GM23338 (cell line): Measurements from ENCODE around the gene MKX. TPM values are rescaled to one million over a fixed set of nuclear protein-coding genes. Genes with fewer than 3 reads are reported as not detected.

Source experiments
- ATAC-seq: fragments of 200-7000 bp; cut with Tn5 transposase; 3 replicates; pipeline ENCODE4 v1.9.1; 2020
- DNase-seq: peaks from one replicate; pipeline ENCODE4 v3.0.0-alpha.2; 2015; ENCODE audit warnings: low spot score
- H2AFZ ChIP-seq: fragments of 200-600 bp; sonication (generic); 2 replicates; pipeline ENCODE4 v1.8.0; 2016; ENCODE audit warnings: antibody characterized with exemption, mild to moderate bottlenecking, moderate library complexity
- H3F3A ChIP-seq: fragments of 200-600 bp; sonication (generic); replicated peaks from 2 replicates; pipeline ENCODE4 v1.8.0; 2017; ENCODE audit warnings: antibody characterized with exemption, mixed run types, low read depth
- H3K27ac ChIP-seq: fragments of 200-600 bp; sonication (generic); 2 replicates; pipeline ENCODE4 v1.6.1; 2016; ENCODE audit warnings: low read depth
- H3K27me3 ChIP-seq: fragments of 200-600 bp; sonication (generic); 2 replicates; pipeline ENCODE4 v1.8.0; 2016; ENCODE audit warnings: mild to moderate bottlenecking, mixed run types, moderate library complexity; ENCODE audit not compliant: insufficient read depth
- H3K36me3 ChIP-seq: fragments of 200-600 bp; sonication (generic); 2 replicates; pipeline ENCODE4 v1.8.0; 2016; ENCODE audit warnings: mild to moderate bottlenecking; ENCODE audit not compliant: insufficient read depth
- H3K4me1 ChIP-seq: fragments of 200-600 bp; sonication (generic); 2 replicates; pipeline ENCODE4 v1.8.0; 2016; ENCODE audit warnings: mild to moderate bottlenecking, moderate library complexity; ENCODE audit not compliant: insufficient read depth
- H3K4me2 ChIP-seq: fragments of 200-600 bp; sonication (generic); 2 replicates; pipeline ENCODE4 v1.7.1; 2017; ENCODE audit warnings: mixed run types
- H3K4me3 ChIP-seq: fragments of 200-600 bp; sonication (generic); 2 replicates; pipeline ENCODE4 v1.6.1; 2016; ENCODE audit warnings: mixed run types
- H3K79me2 ChIP-seq: fragments of 200-600 bp; sonication (generic); replicated peaks from 2 replicates; pipeline ENCODE4 v1.8.0; 2017; ENCODE audit warnings: mild to moderate bottlenecking; ENCODE audit not compliant: insufficient read depth
- H3K9me2 ChIP-seq: fragments of 200-600 bp; sonication (generic); 2 replicates; pipeline ENCODE4 v1.8.0; 2017; ENCODE audit not compliant: insufficient read depth
- H4K20me1 ChIP-seq: fragments of 200-600 bp; sonication (generic); replicated peaks from 2 replicates; pipeline ENCODE4 v1.8.0; 2017; ENCODE audit warnings: mild to moderate bottlenecking; ENCODE audit not compliant: insufficient read depth
- H3K27ac Mint-ChIP-seq: 2 replicates; pipeline ENCODE4 v1.8.0; 2020; ENCODE audit warnings: inconsistent platforms, mild to moderate bottlenecking, moderate library complexity, mixed read lengths
- H3K27me3 Mint-ChIP-seq: 3 replicates; pipeline ENCODE4 v1.8.0; 2022; ENCODE audit warnings: low read depth, mild to moderate bottlenecking, moderate library complexity, mixed read lengths, inconsistent platforms; ENCODE audit not compliant: insufficient read depth, poor library complexity
- H3K36me3 Mint-ChIP-seq: 3 replicates; pipeline ENCODE4 v1.8.0; 2021; ENCODE audit warnings: low read depth, mild to moderate bottlenecking, inconsistent platforms, moderate library complexity, mixed read lengths
- H3K4me1 Mint-ChIP-seq: 3 replicates; pipeline ENCODE4 v1.8.0; 2020; ENCODE audit warnings: mild to moderate bottlenecking, inconsistent platforms, mixed read lengths
- H3K4me3 Mint-ChIP-seq: 3 replicates; pipeline ENCODE4 v1.8.0; 2021; ENCODE audit warnings: moderate library complexity, mild to moderate bottlenecking, inconsistent platforms, mixed read lengths
- H3K9me3 Mint-ChIP-seq: 3 replicates; pipeline ENCODE4 v1.8.0; 2020; ENCODE audit warnings: moderate library complexity, mild to moderate bottlenecking, inconsistent platforms, mixed read lengths
- CTCF ChIP-seq, 2 experiments: fragments of 200-600 bp in 1 of 2; sonication (generic) in 1 of 2; conservative IDR thresholded peaks; 2 replicates each; pipeline versions ENCODE4 v1.5.1 to v1.6.1; 2016 to 2017; ENCODE audit warnings: antibody characterized with exemption in 2 of 2, low read depth in 2 of 2, mild to moderate bottlenecking in 2 of 2, moderate library complexity in 1 of 2
- ETS1 ChIP-seq: IDR thresholded peaks from 2 replicates; pipeline ENCODE4 v1.6.1; 2016; ENCODE audit warnings: antibody characterized with exemption
- EZH2phosphoT487 ChIP-seq: fragments of 200-600 bp; sonication (generic); IDR thresholded peaks from one replicate; pipeline ENCODE4 v1.8.1; 2018; ENCODE audit warnings: antibody characterized with exemption; ENCODE audit not compliant: unreplicated experiment
- JUNB ChIP-seq: IDR thresholded peaks from one replicate; pipeline ENCODE4 v1.6.1; 2016; ENCODE audit warnings: antibody characterized with exemption; ENCODE audit not compliant: unreplicated experiment
- NANOG ChIP-seq: IDR thresholded peaks from 2 replicates; pipeline ENCODE4 v1.6.1; 2016; ENCODE audit warnings: antibody characterized with exemption, borderline replicate concordance
- POLR2AphosphoS5 ChIP-seq: IDR thresholded peaks from 2 replicates; pipeline ENCODE4 v1.6.1; 2016; ENCODE audit warnings: antibody characterized with exemption, low read depth
- REST ChIP-seq: IDR thresholded peaks from one replicate; pipeline ENCODE4 v1.6.1; 2018; ENCODE audit warnings: antibody characterized with exemption; ENCODE audit not compliant: unreplicated experiment
- STAT1 ChIP-seq: IDR thresholded peaks from one replicate; pipeline ENCODE4 v1.6.1; 2016; ENCODE audit warnings: antibody characterized with exemption; ENCODE audit not compliant: unreplicated experiment
- ZNF114 ChIP-seq: fragments of 250-450 bp; sonication (Bioruptor Pico); IDR thresholded peaks from 2 replicates; pipeline ENCODE4 v1.5.0; 2020; ENCODE audit warnings: mild to moderate bottlenecking, moderate library complexity
- ZNF331 ChIP-seq: fragments of 250-450 bp; sonication (Bioruptor Pico); IDR thresholded peaks from 2 replicates; pipeline ENCODE4 v1.5.0; 2020; ENCODE audit warnings: low read depth, mild to moderate bottlenecking, moderate library complexity
- polyA plus RNA-seq: library from polyadenylated mRNA; unstranded; fragments of >200 nt; fragmentation: Nextera tagmentation; extraction: Ambion mirVana; gene quantifications from 2 replicates; pipeline ENCODE4 v1.2.1, GENCODE V29; 2016
- total RNA-seq: library from RNA; depleted of rRNA; stranded (reverse); fragments of >200 nt; shearing (Covaris generic); gene quantifications from 2 replicates; pipeline ENCODE4 v1.2.3, GENCODE V29; 2014

Gene MKX
- total and polyA plus RNA-seq, 2 experiments from 2014 or later: 0.66 to 0.97 TPM

GRCh38 chr10:27692663-27693062 lies 53.0 kb downstream of the MKX start:
- no peaks in the 10 kb centered on the region for H3K36me3 ChIP-seq
- no peaks in the 10 kb centered on the region for H3K27me3 ChIP-seq
- Mint-ChIP-seq H3K27ac (no peak overlapping the region), H3K9me3 (no peaks in the 10 kb centered on the region; the same call in 2 of the 3 replicates), H3K27me3 (no peaks in the 10 kb centered on the region), H3K4me3 (no peak overlapping the region), H3K36me3 (peaks cover 9% of the 10 kb centered on the region; the same call in 1 of the 3 replicates), H3K4me1 (0 out of 3 replicates have a peak, but pooled peaks cover 3% of the 10 kb centered on the region)
- H2AFZ ChIP-seq: no peak overlapping the region
- TF ChIP-seq ZNF331 (CRISPR knock-in tag) (no peak), NANOG (no peak), EZH2phosphoT487 (no peak), REST (no peak), ZNF114 (no peak), ETS1 (no peak), CTCF (conservative IDR thresholded peaks at IDR 0.05; ENCODE audit: low read depth in 2 of 2) (no peak)
- no peaks in the 10 kb centered on the region for H4K20me1 ChIP-seq
- H3K27ac ChIP-seq: no peak overlapping the region
- H3K9me2 ChIP-seq: no peaks in the 10 kb centered on the region; the same call in 1 of the 2 replicates
- no peaks in the 10 kb centered on the region for H3K79me2 ChIP-seq
- H3F3A ChIP-seq: no peaks in the 10 kb centered on the region
- H3K4me3 ChIP-seq: no peak overlapping the region
- ATAC-seq: no peak
- no peak for DNase-seq
- H3K4me1 ChIP-seq: no peaks in the 10 kb centered on the region
- H3K4me2 ChIP-seq: no peak overlapping the region

GRCh38 chr10:27688991-27689390 lies 56.6 kb downstream of the MKX start:
- H3K27me3 Mint-ChIP-seq: peaks cover under 1% of the 10 kb centered on the region
- H3K27ac ChIP-seq: no peak overlapping the region
- H3K36me3 Mint-ChIP-seq: peaks cover 9% of the 10 kb centered on the region; the same call in 1 of the 3 replicates
- no peak overlapping the region for H2AFZ ChIP-seq
- no peak for DNase-seq
- H3K79me2 ChIP-seq: no peaks in the 10 kb centered on the region
- H3K4me2 ChIP-seq: no peak overlapping the region
- H3K4me1 Mint-ChIP-seq: no peaks in the 10 kb centered on the region
- no peaks in the 10 kb centered on the region; the same call in 1 of the 2 replicates for H3K9me2 ChIP-seq
- H3K27ac Mint-ChIP-seq: no peak overlapping the region
- H4K20me1 ChIP-seq: no peaks in the 10 kb centered on the region
- H3F3A ChIP-seq: no peaks in the 10 kb centered on the region
- H3K4me3 ChIP-seq: no peak overlapping the region
- ATAC-seq: no peak
- H3K36me3 ChIP-seq: no peaks in the 10 kb centered on the region
- H3K9me3 Mint-ChIP-seq: no peaks in the 10 kb centered on the region; the same call in 2 of the 3 replicates
- H3K4me3 Mint-ChIP-seq: no peak overlapping the region
- H3K27me3 ChIP-seq: no peaks in the 10 kb centered on the region
- no peaks in the 10 kb centered on the region for H3K4me1 ChIP-seq
- TF ChIP-seq ZNF114 (no peak), NANOG (no peak), ETS1 (no peak), JUNB (no peak), EZH2phosphoT487 (no peak), POLR2AphosphoS5 (no peak), CTCF (conservative IDR thresholded peaks at IDR 0.05; ENCODE audit: low read depth in 2 of 2) (no peak), REST (no peak), STAT1 (no peak)
